ENCODE data around the gene CD83. TPM values are rescaled to one million over a fixed set of nuclear protein-coding genes. Genes with fewer than 3 reads are reported as not detected.

CD83 gene
- total and polyA plus RNA-seq, 8 donors: 0.29 to 9.3 (median 3.0) TPM; not detected in 2

DNA sequence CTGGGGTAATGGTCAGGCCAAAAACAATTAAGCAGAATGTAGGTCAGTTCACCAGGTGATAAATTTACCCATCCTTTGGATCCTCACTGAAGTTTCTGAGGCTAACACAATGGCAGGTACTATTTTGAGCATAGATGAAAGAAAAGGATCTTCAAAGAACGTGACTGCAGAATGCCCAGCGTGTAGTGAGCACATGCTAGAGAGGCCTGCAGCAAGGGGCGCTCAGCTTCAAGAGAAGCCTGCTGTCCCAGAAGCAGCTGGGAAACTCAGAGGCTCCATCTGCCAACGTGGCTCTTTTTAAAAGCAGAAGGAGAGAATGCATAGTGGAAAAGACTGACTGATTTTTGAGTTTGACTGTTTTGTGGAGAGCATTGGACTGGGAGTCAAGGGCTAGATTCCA lies 57.4 kb downstream of the CD83 start:
- Histone ChIP-seq H3K4me1 (no peaks in the 10 kb centered on the region), H3K9me3 (peaks cover 0 to 16% (median 6%) of the 10 kb centered on the region in 4 donors), H3K4me3 (no peak overlapping the region), H3K27me3 (no peaks in the 10 kb centered on the region), H3K27ac (no peak overlapping the region), H3K36me3 (no peaks in the 10 kb centered on the region)
- intact Hi-C loops (cut with DNase I; ENCODE audit: low total_unique reads): no loop called here
- TF ChIP-seq POLR2AphosphoS5 (IDR thresholded peaks at IDR 0.05) (no peak), EP300 (IDR thresholded peaks at IDR 0.05) (no peak), POLR2A (IDR thresholded peaks at IDR 0.05) (no peak)
- TF ChIP-seq, protein P1, sequence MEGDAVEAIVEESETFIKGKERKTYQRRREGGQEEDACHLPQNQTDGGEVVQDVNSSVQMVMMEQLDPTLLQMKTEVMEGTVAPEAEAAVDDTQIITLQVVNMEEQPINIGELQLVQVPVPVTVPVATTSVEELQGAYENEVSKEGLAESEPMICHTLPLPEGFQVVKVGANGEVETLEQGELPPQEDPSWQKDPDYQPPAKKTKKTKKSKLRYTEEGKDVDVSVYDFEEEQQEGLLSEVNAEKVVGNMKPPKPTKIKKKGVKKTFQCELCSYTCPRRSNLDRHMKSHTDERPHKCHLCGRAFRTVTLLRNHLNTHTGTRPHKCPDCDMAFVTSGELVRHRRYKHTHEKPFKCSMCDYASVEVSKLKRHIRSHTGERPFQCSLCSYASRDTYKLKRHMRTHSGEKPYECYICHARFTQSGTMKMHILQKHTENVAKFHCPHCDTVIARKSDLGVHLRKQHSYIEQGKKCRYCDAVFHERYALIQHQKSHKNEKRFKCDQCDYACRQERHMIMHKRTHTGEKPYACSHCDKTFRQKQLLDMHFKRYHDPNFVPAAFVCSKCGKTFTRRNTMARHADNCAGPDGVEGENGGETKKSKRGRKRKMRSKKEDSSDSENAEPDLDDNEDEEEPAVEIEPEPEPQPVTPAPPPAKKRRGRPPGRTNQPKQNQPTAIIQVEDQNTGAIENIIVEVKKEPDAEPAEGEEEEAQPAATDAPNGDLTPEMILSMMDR (IDR thresholded peaks at IDR 0.05): no peak
- no peak for DNase-seq
- 73 to 86% (median 79%) methylated on average over 4 of the region's 4 CpGs for WGBS, 5 donors

GRCh38 chr6:14176429-14176828 lies 58.9 kb downstream of the CD83 start:
- Histone ChIP-seq H3K4me1 (no peaks in the 10 kb centered on the region), H3K36me3 (no peaks in the 10 kb centered on the region), H3K27ac (no peak overlapping the region), H3K27me3 (no peaks in the 10 kb centered on the region), H3K9me3 (peaks cover 0 to 4% (median 0%) of the 10 kb centered on the region in 4 donors), H3K4me3 (no peak overlapping the region)
- intact Hi-C loops (cut with DNase I; ENCODE audit: low total_unique reads): no loop called here
- 67 to 94% (median 89%) methylated on average over 7 of the region's 7 CpGs for WGBS, 5 donors
- no peak for DNase-seq
- TF ChIP-seq EP300 (IDR thresholded peaks at IDR 0.05) (no peak), POLR2A (IDR thresholded peaks at IDR 0.05) (no peak), POLR2AphosphoS5 (IDR thresholded peaks at IDR 0.05) (no peak)
- TF ChIP-seq, protein P1 (IDR thresholded peaks at IDR 0.05): no peak

DNA sequence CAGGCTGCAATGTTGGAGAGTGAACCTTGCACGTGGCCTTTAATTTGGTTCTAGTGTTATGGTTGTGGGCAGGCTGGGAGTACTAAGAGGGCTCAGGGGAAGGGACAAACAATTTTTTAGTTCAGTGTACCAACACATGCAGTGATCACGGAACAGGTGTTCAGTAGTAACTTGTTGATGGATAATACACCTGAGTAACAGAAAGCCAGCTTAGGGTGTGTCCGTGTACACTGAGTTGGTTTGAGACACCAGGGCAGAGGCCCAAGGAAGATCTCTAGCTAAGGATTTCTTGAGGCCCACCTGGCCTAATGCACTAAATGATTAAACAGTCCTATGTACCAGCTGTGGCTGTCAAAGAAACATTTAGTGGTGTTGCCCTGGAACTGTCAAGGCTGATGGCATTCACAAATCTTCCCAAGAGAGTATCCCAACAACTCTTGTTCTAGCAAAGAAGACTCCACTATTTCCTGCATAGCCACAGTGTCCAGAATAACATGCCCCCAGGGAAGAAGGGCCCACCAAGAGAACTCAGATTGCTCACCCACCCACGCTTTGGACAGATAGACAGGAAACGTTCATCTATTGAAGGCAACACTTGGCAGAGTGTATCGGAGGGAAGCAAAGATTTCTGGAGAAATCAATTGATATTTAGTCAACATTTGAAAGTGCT lies 60.0 kb downstream of the CD83 start:
- no peak overlapping the region for H3K4me3 ChIP-seq
- H3K9me3 ChIP-seq: peaks cover 0 to 4% (median 0%) of the 10 kb centered on the region in 4 donors
- no peak for DNase-seq
- no peaks in the 10 kb centered on the region for H3K36me3 ChIP-seq
- H3K27ac ChIP-seq: no peak overlapping the region
- TF ChIP-seq POLR2AphosphoS5 (IDR thresholded peaks at IDR 0.05) (no peak), EP300 (IDR thresholded peaks at IDR 0.05) (no peak), POLR2A (IDR thresholded peaks at IDR 0.05) (no peak)
- TF ChIP-seq, protein P1 (IDR thresholded peaks at IDR 0.05): no peak
- 84 to 89% (median 87%) methylated on average over 6 of the region's 6 CpGs for WGBS, 5 donors
- intact Hi-C loops (cut with DNase I; ENCODE audit: low total_unique reads): no loop called here
- H3K4me1 ChIP-seq: no peaks in the 10 kb centered on the region
- no peaks in the 10 kb centered on the region for H3K27me3 ChIP-seq

GRCh38 chr6:14178083-14178445 lies 60.5 kb downstream of the CD83 start:
- no peaks in the 10 kb centered on the region for H3K4me1 ChIP-seq
- H3K36me3 ChIP-seq: no peaks in the 10 kb centered on the region
- no peak overlapping the region for H3K27ac ChIP-seq
- no peak for DNase-seq
- WGBS, 5 donors: 85 to 93% (median 90%) methylated on average over 5 of the region's 5 CpGs
- no peaks in the 10 kb centered on the region for H3K27me3 ChIP-seq
- intact Hi-C loops (cut with DNase I; ENCODE audit: low total_unique reads): no loop called here
- no peak for TF ChIP-seq POLR2AphosphoS5 (IDR thresholded peaks at IDR 0.05)
- no peak overlapping the region for H3K4me3 ChIP-seq
- no peaks in the 10 kb centered on the region for H3K9me3 ChIP-seq

DNA sequence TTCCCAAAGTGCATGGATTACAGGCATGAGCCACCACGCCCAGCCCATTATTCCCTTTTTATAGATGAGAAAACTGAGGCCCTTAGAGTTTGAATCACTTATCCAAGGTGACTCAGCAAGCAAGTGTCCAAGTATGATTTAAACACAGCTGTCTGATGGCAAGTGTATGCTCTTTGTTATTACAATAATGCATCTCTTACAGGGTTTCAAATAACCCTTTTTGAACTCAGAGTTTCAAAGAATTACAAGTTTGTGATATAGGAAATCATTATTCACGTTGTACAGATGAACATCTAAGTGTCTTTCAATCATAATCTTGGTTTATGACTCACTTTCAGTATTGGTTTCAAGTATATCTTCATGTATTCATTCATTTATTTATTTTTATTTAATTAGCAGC lies 63.0 kb downstream of the CD83 start:
- WGBS, 5 donors: 68 to 77% (median 73%) methylated on average over 2 of the region's 2 CpGs
- TF ChIP-seq POLR2AphosphoS5 (IDR thresholded peaks at IDR 0.05): no peak
- no peaks in the 10 kb centered on the region for H3K36me3 ChIP-seq
- intact Hi-C loops (cut with DNase I; ENCODE audit: low total_unique reads): no loop called here
- peaks cover 0 to 3% (median 0%) of the 10 kb centered on the region in 4 donors for H3K9me3 ChIP-seq
- H3K27me3 ChIP-seq: no peaks in the 10 kb centered on the region
- H3K4me3 ChIP-seq: no peak overlapping the region
- DNase-seq: no peak
- no peak overlapping the region for H3K27ac ChIP-seq
- no peaks in the 10 kb centered on the region for H3K4me1 ChIP-seq

Measured in stomach (tissue), 9 donors.